ENCODE data around the gene RO60. TPM values are rescaled to one million over a fixed set of nuclear protein-coding genes. Genes with fewer than 3 reads are reported as not detected.
A peak's percentile ranks its signal among the peaks of the same experiment; 100 is the strongest.

The RO60 gene
- total and polyA plus RNA-seq, 2 of the 13 experiments (the other 11 are each of a cell fraction or from before 2014, with no cell fraction given): 20.3 to 53.7 TPM

GRCh38 chr1:193059282-193060114, at the start of gene RO60, which contains the start of gene UCHL5 (continued):
- no peak for TF ChIP-seq GRHL1 (CRISPR knock-in tag; conservative IDR thresholded peaks at IDR 0.05)
- peak; percentile 57; the same call in 1 of the 2 replicates for TF ChIP-seq ZNF563 (CRISPR knock-in tag; IDR thresholded peaks at IDR 0.05)
- peak; percentile 72; the same call in 1 of the 2 replicates for TF ChIP-seq RNF2 (conservative IDR thresholded peaks at IDR 0.05; ENCODE audit: low read depth)
- no peak for TF ChIP-seq SOX6 (IDR thresholded peaks at IDR 0.05)
- peak; percentile 75; the same call in 1 of the 2 replicates for TF ChIP-seq SOX6 (CRISPR knock-in tag; IDR thresholded peaks at IDR 0.05)
- peak; percentile 80 for TF ChIP-seq SP5 (CRISPR knock-in tag; IDR thresholded peaks at IDR 0.05; ENCODE audit: borderline replicate concordance, low read depth)
- TF ChIP-seq ZNF350 (CRISPR knock-in tag; IDR thresholded peaks at IDR 0.05; ENCODE audit: borderline replicate concordance, low read depth): peak; percentile 96
- TF ChIP-seq FOXO1 (CRISPR knock-in tag; IDR thresholded peaks at IDR 0.05): peak; percentile 85
- no peak for TF ChIP-seq CENPX (CRISPR knock-in tag; IDR thresholded peaks at IDR 0.05)
- TF ChIP-seq ATF4 (CRISPR knock-in tag; IDR thresholded peaks at IDR 0.05): peak in 1 of 2 experiments; percentile 93; a peak in 2 of 4 replicates
- TF ChIP-seq FOXK2 (IDR thresholded peaks at IDR 0.05): 0 out of 2 replicates have a peak, but pooled peaks have one; percentile 9
- peak; percentile 97 for TF ChIP-seq MIER3 (CRISPR knock-in tag; IDR thresholded peaks at IDR 0.05; ENCODE audit: borderline replicate concordance)
- TF ChIP-seq ZFP90 (CRISPR knock-in tag; IDR thresholded peaks at IDR 0.05; ENCODE audit: borderline replicate concordance): peak; percentile 87; the same call in 1 of the 2 replicates
- TF ChIP-seq NFIB (CRISPR knock-in tag; IDR thresholded peaks at IDR 0.05; ENCODE audit: borderline replicate concordance): no peak
- peak; percentile 90 for TF ChIP-seq ZNF782 (CRISPR knock-in tag; IDR thresholded peaks at IDR 0.05; ENCODE audit: borderline replicate concordance)
- peak; percentile 11; the same call in 1 of the 2 replicates for TF ChIP-seq ZNF138 (CRISPR knock-in tag; IDR thresholded peaks at IDR 0.05; ENCODE audit: low read depth)
- TF ChIP-seq, protein P1, sequence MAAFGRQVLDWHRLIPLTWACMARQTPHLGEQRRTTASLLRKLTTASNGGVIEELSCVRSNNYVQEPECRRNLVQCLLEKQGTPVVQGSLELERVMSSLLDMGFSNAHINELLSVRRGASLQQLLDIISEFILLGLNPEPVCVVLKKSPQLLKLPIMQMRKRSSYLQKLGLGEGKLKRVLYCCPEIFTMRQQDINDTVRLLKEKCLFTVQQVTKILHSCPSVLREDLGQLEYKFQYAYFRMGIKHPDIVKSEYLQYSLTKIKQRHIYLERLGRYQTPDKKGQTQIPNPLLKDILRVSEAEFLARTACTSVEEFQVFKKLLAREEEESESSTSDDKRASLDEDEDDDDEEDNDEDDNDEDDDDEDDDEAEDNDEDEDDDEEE (CRISPR knock-in tag; IDR thresholded peaks at IDR 0.05): 0 out of 2 replicates have a peak, but pooled peaks have one; percentile 41
- TF ChIP-seq KLF12 (CRISPR knock-in tag; IDR thresholded peaks at IDR 0.05; ENCODE audit: borderline replicate concordance): peak; percentile 88
- peak; percentile 92 for TF ChIP-seq XBP1 (CRISPR knock-in tag; IDR thresholded peaks at IDR 0.05)
- TF ChIP-seq, protein P2, sequence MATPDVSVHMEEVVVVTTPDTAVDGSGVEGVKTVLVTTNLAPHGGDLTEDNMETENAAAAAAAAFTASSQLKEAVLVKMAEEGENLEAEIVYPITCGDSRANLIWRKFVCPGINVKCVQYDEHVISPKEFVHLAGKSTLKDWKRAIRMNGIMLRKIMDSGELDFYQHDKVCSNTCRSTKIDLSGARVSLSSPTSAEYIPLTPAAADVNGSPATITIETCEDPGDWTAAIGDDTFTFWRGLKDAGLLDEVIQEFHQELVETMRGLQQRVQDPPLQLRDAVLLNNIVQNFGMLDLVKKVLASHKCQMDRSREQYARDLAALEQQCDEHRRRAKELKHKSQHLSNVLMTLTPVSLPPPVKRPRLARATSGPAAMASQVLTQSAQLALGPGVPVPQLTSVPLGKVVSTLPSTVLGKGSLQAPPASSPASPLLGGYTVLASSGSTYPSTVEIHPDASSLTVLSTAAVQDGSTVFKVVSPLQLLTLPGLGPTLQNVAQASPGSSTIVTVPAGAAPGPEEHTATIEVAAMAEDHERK (CRISPR knock-in tag; IDR thresholded peaks at IDR 0.05; ENCODE audit: low read depth): peak; percentile 87
- peak; percentile 95 for TF ChIP-seq DR1 (CRISPR knock-in tag; IDR thresholded peaks at IDR 0.05)
- peak; percentile 98 for TF ChIP-seq KMT2A (CRISPR knock-in tag; IDR thresholded peaks at IDR 0.05)
- peak; percentile 91 for TF ChIP-seq ZBTB42 (CRISPR knock-in tag; IDR thresholded peaks at IDR 0.05)
- TF ChIP-seq, protein P3, sequence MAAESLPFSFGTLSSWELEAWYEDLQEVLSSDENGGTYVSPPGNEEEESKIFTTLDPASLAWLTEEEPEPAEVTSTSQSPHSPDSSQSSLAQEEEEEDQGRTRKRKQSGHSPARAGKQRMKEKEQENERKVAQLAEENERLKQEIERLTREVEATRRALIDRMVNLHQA (CRISPR knock-in tag; IDR thresholded peaks at IDR 0.05): no peak
- no peak; the same call in 1 of the 2 replicates for TF ChIP-seq ATAD3A (CRISPR knock-in tag; IDR thresholded peaks at IDR 0.05)

Measured in HepG2 (cell line).